Caco-2 (cell line): Measurements from ENCODE around the gene SMIM43. TPM values are rescaled to one million over a fixed set of nuclear protein-coding genes. Genes with fewer than 3 reads are reported as not detected.
"Not testable (repeated sequence)": the region's sequence is repeated elsewhere in the genome, so short reads cannot be mapped to it uniquely, and the experiment has no call there.

Source experiments
- BruUV-seq: library from RNA; stranded (reverse); fragments of 400-500 nt; replicated peaks from 2 replicates; lab custom pipeline; 2021; lab: Mats Ljungman, UMichigan
- CTCF ChIA-PET: fragments of 300-600 bp; sonication (Branson Sonifier 250); formaldehyde crosslinking; loops from one replicate; lab custom pipeline; 2022; ENCODE audit warnings: antibody characterized with exemption; lab: Charles Lee
- POLR2A ChIA-PET: fragments of 300-600 bp; sonication (Branson Sonifier 250); formaldehyde crosslinking; loops from one replicate; lab custom pipeline; 2022; ENCODE audit warnings: antibody characterized with exemption; lab: Charles Lee
- DNase-seq, 2 experiments: peaks; one replicate each; pipeline versions ENCODE4 v3.0.0 to v3.0.0-alpha.2; 2020 to 2022
- H3K27me3 ChIP-seq: replicated peaks from 2 replicates; pipeline ENCODE4 v1.6.0; 2011; ENCODE audit warnings: low read length; ENCODE audit not compliant: control insufficient read depth, insufficient read depth
- H3K36me3 ChIP-seq: 2 replicates; pipeline ENCODE4 v1.5.1; 2011; ENCODE audit warnings: low read length; ENCODE audit not compliant: control insufficient read depth, insufficient read depth
- H3K4me1 ChIP-seq: fragments of 250-450 bp; sonication (Bioruptor Pico); 2 replicates; pipeline ENCODE4 v1.5.1; 2020; ENCODE audit warnings: mild to moderate bottlenecking
- H3K4me3 ChIP-seq: 2 replicates; pipeline ENCODE4 v1.5.1; 2011; ENCODE audit warnings: low read depth, mild to moderate bottlenecking, control low read depth, low read length
- H3K9me3 ChIP-seq: fragments of 250-450 bp; sonication (Bioruptor Pico); 2 replicates; pipeline ENCODE4 v1.5.1; 2020; ENCODE audit warnings: mild to moderate bottlenecking, moderate library complexity
- H3K27ac Mint-ChIP-seq: one replicate; pipeline ENCODE4 v1.8.0; 2022; ENCODE audit warnings: mixed read lengths; ENCODE audit not compliant: unreplicated experiment
- H3K27me3 Mint-ChIP-seq: one replicate; pipeline ENCODE4 v1.8.0; 2022; ENCODE audit warnings: mixed read lengths; ENCODE audit not compliant: insufficient read depth, unreplicated experiment
- H3K36me3 Mint-ChIP-seq: one replicate; pipeline ENCODE4 v1.8.0; 2022; ENCODE audit warnings: mild to moderate bottlenecking, mixed read lengths; ENCODE audit not compliant: insufficient read depth, unreplicated experiment
- H3K4me1 Mint-ChIP-seq: one replicate; pipeline ENCODE4 v1.8.0; 2022; ENCODE audit warnings: low read depth, mixed read lengths; ENCODE audit not compliant: unreplicated experiment
- H3K4me3 Mint-ChIP-seq: one replicate; pipeline ENCODE4 v1.8.0; 2022; ENCODE audit warnings: mild to moderate bottlenecking, moderate library complexity, mixed read lengths; ENCODE audit not compliant: unreplicated experiment
- H3K9me3 Mint-ChIP-seq: one replicate; pipeline ENCODE4 v1.8.0; 2022; ENCODE audit warnings: mixed read lengths; ENCODE audit not compliant: unreplicated experiment
- CTCF ChIP-seq, 2 experiments: fragments of 200-600 bp in 1 of 2; IDR thresholded peaks; 1 replicate in 1 of 2; 2 replicates in 1 of 2; pipeline versions ENCODE4 v1.5.1 to v1.8.0; 2011 to 2022; ENCODE audit warnings: antibody characterized with exemption in 1 of 2, control low read depth in 1 of 2, inconsistent platforms in 1 of 2, low read depth in 1 of 2, low read length in 1 of 2, mild to moderate bottlenecking in 1 of 2, moderate library complexity in 1 of 2; ENCODE audit not compliant: insufficient read depth in 1 of 2, severe bottlenecking in 1 of 2, unreplicated experiment in 1 of 2
- intact Hi-C: fragments of 100-400 bp; cut with micrococcal nuclease; formaldehyde crosslinking; loops from one replicate; pipeline ENCODE4 v1.10.0; 2022; ENCODE audit not compliant: unreplicated experiment
- total RNA-seq: library from RNA; stranded (reverse); gene quantifications from 2 replicates; pipeline ENCODE4 v1.2.3, GENCODE V29; 2022

Gene SMIM43
- total RNA-seq, 1 experiment from 2014 or later = not detected

GRCh38 chr4:121758925-121759568, 5.9 kb downstream of the SMIM43 start:
- intact Hi-C loops = no loop called here
- CTCF ChIA-PET = no interaction called here
- Mint-ChIP-seq H3K4me1 (no peaks in the 10 kb centered on the region), H3K4me3 (no peak overlapping the region), H3K9me3 (no peaks in the 10 kb centered on the region), H3K36me3 (no peaks in the 10 kb centered on the region), H3K27me3 (peaks cover 7% of the 10 kb centered on the region), H3K27ac (no peak overlapping the region)
- no peak for TF ChIP-seq CTCF (IDR thresholded peaks at IDR 0.05; ENCODE audit: insufficient read depth in 1 of 2, low read depth in 1 of 2, low read length in 1 of 2, severe bottlenecking in 1 of 2, unreplicated experiment in 1 of 2)
- Histone ChIP-seq H3K36me3 (no peaks in the 10 kb centered on the region), H3K4me3 (no peak overlapping the region), H3K27me3 (no peaks in the 10 kb centered on the region), H3K9me3 (no peaks in the 10 kb centered on the region), H3K4me1 (no peaks in the 10 kb centered on the region)
- POLR2A ChIA-PET = no interaction called here
- DNase-seq = no peak
- no TSS peak for BruUV-seq

- CTCF ChIA-PET, POLR2A ChIA-PET, H3K4me1 Mint-ChIP-seq, H3K36me3 Mint-ChIP-seq, H3K27me3 ChIP-seq, H3K4me3 ChIP-seq, intact Hi-C loops, H3K9me3 ChIP-seq, H3K27ac Mint-ChIP-seq, H3K4me3 Mint-ChIP-seq, BruUV-seq, H3K4me1 ChIP-seq, H3K9me3 Mint-ChIP-seq, H3K36me3 ChIP-seq, DNase-seq, H3K27me3 Mint-ChIP-seq: not testable (repeated sequence)
These were observed 12.8 kb downstream of the SMIM43 start for GRCh38 chr4:121752142-121752541.

GRCh38 chr4:121749225-121749624, 15.7 kb downstream of the SMIM43 start:
- POLR2A ChIA-PET = no interaction called here
- DNase-seq = no peak
- Mint-ChIP-seq H3K36me3 (no peaks in the 10 kb centered on the region), H3K9me3 (no peaks in the 10 kb centered on the region), H3K4me3 (no peak overlapping the region), H3K27ac (no peak overlapping the region), H3K4me1 (no peaks in the 10 kb centered on the region), H3K27me3 (peaks cover 4% of the 10 kb centered on the region)
- BruUV-seq = no TSS peak
- Histone ChIP-seq H3K4me1 (no peaks in the 10 kb centered on the region), H3K4me3 (no peak overlapping the region), H3K36me3 (no peaks in the 10 kb centered on the region), H3K9me3 (no peaks in the 10 kb centered on the region), H3K27me3 (no peaks in the 10 kb centered on the region)
- intact Hi-C loops = no loop called here
- TF ChIP-seq CTCF (IDR thresholded peaks at IDR 0.05; ENCODE audit: insufficient read depth in 1 of 2, low read depth in 1 of 2, low read length in 1 of 2, severe bottlenecking in 1 of 2, unreplicated experiment in 1 of 2) = no peak
- CTCF ChIA-PET = no interaction called here
